ENCODE data around the gene CAVIN4.

GRCh38 chr9:100540327-100540726 is 37.6 kb upstream of the CAVIN4 start:
- no peak for TF ChIP-seq POLR2AphosphoS5 (IDR thresholded peaks at IDR 0.05)
- no peak for TF ChIP-seq CTCF (IDR thresholded peaks at IDR 0.05)
- TF ChIP-seq EP300 (IDR thresholded peaks at IDR 0.05) = no peak
